SK-N-MC (cell line): ENCODE data around the gene ANK2.

Experiments used
- EZH2 ChIP-seq: fragments of 200-600 bp; sonication (generic); IDR thresholded peaks from one replicate; pipeline ENCODE4 v1.6.1; 2017; ENCODE audit warnings: antibody characterized with exemption
- FOXP2 ChIP-seq: optimal IDR thresholded peaks from 2 replicates; pipeline ENCODE3; 2011; ENCODE audit warnings: mild to moderate bottlenecking, moderate library complexity; ENCODE audit not compliant: insufficient read depth; ENCODE audit errors: extremely low read length, control extremely low read depth
- POLR2AphosphoS5 ChIP-seq: IDR thresholded peaks from 2 replicates; pipeline ENCODE4 v1.6.1; 2012; ENCODE audit warnings: mild to moderate bottlenecking, low read depth, low read length, borderline replicate concordance

DNA sequence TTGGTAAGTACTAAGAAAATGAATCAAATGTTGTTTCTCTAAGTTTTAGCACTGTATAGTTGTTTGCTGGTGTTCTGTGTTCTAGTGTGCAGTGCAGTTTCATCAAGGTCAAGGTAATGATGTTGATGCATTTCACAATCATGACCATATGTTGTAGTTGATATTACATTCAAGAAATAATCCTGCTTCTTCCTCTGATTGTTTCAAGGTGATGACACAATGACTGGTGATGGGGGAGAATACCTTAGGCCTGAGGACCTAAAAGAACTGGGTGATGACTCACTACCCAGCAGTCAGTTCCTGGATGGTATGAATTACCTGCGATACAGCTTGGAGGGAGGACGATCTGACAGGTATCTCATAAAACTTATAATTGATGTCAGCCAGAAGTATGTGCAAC, 261.6 kb downstream of the ANK2 start:
- TF ChIP-seq POLR2AphosphoS5 (no peak), FOXP2 (no peak), EZH2 (no peak)
